GM19324 (cell line): Measurements from ENCODE around the gene MACF1.

ENCODE experiments used
- ATAC-seq: cut with Tn5 transposase; IDR thresholded peaks from one replicate; pipeline ENCODE4 v1.9.1; 2021; ENCODE audit warnings: mild to moderate bottlenecking, moderate library complexity; ENCODE audit not compliant: unreplicated experiment, low FRiP score

Gene MACF1

DNA sequence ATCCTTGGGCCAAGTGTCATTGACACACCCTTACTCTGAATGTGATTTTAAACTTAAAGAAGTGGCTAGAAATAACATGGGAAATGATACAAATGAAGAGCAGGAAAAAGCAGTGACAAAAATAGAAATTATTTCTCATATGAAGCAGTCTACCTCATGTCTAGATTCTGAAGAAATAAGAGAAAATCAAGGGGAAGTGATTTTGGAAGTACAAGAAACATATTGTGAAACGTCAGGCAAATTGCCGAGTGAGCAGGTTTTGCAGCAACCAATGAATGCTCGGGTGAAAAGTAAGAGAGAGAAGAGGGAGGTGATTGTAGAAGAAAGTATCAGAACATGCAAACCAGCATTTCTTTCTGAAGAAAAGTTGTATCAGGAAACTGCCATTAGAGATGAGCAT is 130.7 kb downstream of the MACF1 start:
- ATAC-seq: no peak

DNA sequence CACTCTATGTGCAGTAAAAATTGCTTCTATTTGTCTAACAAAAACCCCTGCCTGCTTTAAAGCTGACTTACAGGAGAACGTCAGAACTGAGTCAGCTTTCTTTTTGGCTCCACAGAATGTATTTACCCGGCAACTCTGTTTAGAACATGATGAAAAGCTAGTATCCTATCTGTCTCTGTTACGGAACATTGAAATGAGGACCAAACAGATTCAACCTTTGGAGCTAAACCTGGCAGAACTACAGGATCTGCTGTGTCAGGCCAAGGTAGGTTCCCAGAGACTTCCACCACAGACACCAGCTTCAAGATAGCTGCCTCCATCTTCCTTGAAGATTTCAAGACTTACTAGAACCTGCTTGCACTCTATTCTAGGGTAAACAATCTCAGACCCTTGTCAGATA is 132.6 kb downstream of the MACF1 start:
- no peak for ATAC-seq

DNA sequence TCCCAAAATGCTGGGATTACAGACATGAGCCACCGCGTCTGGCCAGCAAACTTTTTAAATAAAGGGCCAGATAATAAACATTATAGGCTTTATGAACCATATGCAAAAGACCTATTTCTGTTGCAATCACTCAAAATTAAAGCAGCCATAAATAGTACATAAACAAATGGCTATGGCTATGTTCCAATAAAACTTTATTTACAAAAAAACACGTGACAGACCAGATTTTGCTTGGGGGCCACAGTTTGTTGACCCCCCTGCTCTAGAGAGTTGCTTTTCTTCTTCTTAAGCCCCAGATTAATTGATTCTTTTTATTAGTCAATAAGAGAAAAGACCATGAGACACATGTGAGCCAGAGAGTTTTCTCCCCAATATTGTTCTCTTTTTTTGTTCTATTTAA is 138.3 kb downstream of the MACF1 start:
- no peak for ATAC-seq

DNA sequence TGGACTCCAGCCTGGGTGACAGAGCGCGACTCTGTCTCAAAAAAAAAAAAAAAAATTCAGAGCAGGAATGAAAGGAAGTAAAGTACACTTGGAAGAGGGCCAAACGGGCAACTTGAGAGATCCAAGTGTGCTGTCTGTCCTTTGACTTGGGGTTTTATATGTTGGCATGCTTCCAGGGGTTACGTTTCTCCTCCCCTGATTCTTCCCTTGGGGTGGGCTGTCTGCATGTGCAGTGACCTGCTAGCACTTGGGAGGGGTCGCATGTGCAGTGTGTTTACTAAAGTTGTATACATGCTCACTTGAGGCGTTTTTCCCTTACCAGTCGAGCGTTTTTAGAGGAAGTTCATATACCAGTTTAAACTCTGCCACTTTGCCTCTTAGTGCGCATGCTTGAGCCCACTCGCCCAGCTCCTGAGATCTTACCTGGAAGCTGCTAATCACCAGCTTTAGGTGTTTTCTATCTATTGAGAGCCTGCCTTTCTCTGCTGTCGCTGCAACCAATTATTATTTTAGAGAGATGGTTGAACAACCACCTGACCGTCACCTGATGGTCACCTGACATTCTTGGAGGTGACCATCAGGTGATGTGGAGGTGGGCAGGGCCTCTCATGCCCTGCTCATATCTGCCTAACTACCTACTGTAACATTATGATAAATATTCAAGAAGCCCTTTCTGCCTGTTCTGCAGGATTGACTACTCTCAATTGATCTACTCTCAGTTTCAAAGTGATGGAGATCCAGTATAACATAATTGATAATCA is 140.1 kb downstream of the MACF1 start:
- ATAC-seq: no peak

DNA sequence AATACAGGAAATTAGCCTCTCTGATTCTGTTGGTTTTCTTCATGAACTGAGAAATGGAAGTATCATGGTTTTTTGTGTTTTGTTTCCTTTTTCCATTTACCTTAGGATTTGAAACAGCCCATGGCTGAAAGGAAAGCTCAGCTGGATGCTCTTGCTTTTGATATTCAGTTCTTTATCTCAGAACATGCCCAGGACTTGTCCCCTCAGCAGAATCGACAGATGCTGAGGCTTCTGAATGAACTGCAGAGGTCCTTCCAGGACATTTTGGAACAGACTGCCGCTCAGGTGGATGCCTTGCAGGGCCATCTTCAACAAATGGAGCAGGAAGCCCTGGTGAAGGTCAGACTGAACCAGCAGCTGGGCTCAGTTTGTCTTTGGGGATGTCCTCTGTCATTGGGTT is 142.4 kb downstream of the MACF1 start:
- no peak for ATAC-seq

DNA sequence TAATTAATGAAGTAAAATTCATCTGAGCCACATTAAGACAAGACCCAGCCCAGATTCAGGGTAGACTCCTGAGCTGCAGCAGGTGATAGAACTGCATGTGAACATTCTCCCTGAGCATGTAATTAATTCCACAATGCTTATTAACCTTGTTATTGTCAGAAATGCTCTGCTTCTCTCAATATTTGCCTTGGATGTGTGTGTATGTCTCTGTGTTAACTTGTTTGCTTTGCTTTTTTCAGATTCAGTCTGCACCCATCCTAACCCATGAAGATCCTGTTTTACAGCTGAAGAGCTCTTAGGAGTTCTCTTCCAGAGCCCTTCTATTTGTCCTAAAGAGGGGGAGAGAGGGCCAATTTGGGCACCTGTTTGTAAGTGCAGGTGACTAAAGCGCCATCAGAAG is 143.8 kb downstream of the MACF1 start:
- no peak for ATAC-seq

DNA sequence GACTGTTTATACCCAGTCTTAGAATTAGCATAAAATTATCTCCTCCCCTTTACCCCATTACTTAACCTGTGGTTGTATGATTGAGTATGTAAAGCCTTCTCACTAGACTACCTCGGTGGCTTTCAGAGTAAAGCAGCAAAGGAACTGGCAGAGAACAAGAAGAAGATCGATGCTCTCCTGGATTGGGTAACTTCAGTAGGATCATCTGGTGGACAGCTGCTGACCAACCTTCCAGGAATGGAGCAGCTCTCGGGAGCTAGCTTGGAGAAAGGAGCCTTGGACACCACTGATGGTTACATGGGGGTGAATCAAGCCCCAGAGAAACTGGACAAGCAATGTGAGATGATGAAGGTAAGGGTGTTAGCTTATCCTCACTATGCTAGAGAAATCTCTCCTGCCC is 148.4 kb downstream of the MACF1 start:
- no peak for ATAC-seq

DNA sequence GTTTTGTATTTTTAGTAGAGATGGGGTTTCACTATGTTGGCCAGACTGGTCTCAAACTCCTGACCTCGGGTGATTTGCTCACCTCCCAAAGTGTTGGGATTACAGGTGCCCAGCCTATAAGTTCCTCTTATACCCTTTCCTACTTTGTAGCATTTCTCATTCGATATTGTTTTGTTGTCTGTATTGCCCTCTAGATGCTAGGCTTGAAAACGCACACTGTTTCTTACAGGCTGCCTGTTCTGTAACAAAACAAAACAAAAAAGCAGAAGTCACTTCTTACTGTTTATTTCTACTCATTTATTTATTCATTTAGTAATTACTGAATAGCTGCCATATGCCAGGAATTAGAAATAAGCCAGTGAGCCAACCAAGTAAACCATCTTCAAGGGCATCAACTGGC is 150.1 kb downstream of the MACF1 start:
- ATAC-seq: no peak

DNA sequence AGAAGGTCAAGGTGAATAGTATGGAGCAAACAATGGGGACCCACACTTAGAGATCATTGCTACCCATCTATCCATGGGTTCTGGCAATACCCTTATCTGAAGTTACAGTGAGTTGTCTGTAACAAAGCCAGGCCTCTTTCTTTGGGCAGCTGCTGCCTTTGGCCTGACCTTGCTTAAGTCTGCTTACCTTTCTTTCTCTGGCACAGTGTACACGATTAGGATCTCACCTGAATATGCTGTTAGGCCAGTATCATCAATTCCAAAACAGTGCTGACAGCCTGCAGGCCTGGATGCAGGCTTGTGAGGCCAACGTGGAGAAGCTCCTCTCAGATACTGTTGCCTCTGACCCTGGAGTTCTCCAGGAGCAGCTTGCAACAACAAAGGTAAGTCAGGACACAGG is 154.0 kb downstream of the MACF1 start:
- ATAC-seq: no peak

DNA sequence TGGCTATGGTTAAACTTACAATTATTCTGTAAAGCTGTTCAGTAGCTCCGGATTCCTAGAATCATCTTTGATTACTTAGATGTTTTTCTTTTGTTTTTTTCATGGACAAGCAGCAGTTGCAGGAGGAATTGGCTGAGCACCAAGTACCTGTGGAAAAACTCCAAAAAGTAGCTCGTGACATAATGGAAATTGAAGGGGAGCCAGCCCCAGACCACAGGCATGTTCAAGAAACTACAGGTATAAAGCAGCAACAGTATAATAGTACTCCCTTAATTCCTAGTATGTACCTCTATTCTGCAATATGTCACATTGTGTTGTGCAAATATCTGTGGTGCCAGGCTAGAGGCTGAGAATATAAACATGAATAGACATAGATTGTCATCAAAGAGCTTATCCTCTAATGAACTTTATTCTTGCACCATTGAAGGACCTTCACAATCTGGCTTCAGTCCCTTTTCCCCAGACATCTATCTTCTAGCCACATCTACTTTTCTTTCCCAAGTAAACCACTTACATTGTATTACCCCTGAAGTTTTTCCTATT is 154.6 kb downstream of the MACF1 start:
- no peak for ATAC-seq

DNA sequence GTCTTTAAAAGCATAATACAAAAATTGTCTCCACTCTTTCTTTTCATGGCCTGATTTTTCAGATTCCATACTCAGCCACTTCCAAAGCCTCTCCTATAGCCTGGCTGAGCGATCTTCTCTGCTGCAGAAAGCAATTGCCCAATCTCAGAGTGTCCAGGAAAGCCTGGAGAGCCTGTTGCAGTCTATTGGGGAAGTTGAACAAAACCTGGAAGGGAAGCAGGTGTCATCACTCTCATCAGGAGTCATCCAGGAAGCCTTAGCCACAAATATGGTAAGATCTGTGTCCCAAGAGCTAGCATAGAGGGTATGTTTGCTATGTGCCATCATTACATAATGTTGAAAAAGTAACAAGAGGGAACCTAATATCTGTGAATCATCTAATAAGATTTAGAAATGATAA is 156.2 kb downstream of the MACF1 start:
- ATAC-seq: no peak

DNA sequence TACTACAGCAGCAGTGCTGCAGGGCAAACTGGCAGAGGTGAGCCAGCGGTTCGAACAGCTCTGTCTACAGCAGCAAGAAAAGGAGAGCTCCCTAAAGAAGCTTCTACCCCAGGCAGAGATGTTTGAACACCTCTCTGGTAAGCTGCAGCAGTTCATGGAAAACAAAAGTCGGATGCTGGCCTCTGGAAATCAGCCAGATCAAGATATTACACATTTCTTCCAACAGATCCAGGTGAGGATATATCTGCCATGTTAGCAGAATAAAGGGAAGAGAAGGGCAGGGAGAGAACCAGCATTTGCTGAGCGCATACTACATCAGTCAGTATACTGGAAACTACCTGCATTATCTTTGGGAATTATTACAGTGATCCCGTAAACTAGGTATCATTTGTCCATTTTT is 157.0 kb downstream of the MACF1 start:
- ATAC-seq: no peak

DNA sequence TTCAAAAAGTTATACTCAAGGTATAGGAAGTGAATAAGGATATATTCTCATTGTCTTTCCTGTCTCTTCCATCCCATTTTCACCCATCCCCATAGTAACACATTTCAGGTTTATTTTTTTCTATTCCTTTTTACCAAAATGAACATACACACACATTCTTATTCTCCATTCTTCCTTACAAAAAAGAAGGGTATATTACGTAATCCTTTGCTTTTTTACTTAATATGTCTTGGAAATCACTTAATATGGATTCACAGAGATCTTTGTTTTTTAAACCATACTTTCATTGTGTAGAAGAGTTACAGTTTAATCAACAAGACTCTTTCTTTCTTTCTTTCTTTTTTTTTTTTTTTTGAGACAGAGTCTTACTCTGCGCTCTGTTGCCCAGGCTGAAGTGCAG is 158.8 kb downstream of the MACF1 start:
- ATAC-seq: no peak

DNA sequence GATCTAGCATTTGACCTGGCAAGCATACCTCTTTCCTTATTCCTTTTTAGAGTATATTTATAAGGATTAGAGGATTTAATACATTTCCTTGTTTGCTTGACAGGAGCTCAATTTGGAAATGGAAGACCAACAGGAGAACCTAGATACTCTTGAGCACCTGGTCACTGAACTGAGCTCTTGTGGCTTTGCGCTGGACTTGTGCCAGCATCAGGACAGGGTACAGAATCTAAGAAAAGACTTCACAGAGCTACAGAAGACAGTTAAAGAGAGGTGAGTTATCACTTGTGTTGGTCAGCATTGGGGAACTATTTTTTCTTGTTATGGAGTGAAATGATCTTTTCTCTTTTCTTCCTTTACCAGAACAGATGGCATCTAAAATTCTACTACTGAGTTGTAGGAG is 163.6 kb downstream of the MACF1 start:
- ATAC-seq: no peak

DNA sequence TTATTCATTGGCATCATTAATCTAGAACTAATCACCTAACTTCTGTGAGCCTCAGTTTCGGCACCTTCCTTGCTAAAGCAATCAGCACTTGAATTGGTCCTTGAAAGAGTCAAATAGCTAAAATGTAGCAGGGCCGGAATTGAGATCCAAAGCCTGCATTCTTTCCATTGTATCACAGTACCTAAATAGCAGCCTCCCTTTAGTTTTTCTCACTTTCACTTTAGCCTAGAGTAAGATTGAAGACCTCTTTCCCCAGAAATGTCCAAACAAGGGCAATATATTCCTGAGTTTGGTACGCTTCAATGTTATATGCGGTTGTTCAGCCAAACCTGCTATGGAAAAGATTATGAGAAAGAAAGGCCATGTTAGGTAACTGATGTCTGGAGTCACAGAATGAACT is 165.1 kb downstream of the MACF1 start:
- no peak for ATAC-seq

DNA sequence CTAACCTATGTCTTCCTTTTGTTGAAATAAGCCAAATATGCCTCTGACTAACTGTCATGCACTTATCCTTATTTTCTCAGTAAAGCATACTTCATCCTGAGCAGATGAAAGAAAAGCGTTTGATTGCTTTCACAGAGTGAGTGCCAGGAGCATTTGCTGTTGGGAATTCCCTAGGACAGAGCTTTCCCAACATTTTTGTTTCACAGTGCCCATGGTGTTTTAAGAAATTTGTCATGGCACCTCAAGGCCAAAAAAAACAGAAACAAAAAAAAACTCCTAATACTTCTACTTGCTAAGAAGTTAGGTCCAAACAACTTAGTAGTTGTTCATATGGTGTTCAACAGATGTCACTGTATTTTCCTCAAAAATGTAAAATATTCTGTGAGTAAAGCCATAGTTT is 166.1 kb downstream of the MACF1 start:
- ATAC-seq: no peak

DNA sequence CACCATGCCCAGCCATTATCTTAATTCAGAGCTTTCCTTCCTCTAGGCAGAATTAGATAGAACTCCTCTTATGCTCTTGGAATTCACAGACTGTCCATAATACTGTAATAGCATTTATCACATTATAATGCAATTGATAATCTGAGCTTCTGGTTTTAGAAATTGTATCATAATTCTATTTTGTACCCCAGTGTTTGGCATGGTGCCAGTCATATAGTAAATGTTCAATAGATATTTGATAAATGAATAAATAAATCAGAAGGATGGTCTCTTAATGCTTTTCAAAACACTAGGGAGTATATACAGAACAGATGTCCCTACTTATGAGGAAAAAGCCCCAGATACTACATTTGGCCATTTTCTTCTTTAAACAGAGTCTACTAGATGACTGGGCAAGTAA is 167.6 kb downstream of the MACF1 start:
- ATAC-seq: no peak

DNA sequence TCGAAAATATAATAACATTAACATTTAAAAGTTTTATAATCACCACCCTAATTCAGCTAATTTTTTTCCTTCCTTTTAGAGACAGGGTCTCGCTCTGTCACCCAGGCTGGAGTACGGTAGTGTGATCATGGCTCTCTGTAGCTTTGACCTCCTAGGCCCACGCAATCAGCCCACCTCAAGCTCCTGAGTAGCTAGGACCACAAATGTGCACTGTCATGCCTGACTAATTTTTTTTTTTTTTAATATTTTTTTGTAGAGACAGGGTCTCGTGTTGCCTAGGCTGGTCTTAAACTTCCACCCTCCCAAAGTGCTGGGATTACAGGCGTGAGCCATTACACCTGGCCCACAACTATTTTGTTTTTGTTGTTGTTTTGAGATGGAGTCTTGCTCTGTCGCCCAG is 172.2 kb downstream of the MACF1 start:
- ATAC-seq: no peak

DNA sequence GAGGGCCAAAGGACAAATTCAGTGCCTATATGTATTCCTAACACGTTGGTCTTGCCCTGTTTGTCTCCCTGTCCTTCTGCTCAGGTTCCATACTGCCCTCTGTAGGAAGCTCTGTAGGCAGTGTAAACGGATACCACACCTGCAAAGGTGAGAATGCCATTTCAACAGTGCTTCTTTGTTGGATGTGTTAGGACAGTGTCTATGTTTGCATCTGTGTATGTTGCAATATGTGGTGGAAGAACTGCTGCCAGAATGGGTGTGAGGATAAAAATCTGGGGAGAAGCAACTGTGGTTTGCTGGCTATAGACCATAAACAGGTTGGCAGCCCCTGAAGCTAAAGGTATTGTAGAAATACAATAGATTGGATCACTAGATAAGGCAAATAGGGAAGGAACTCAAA is 173.9 kb downstream of the MACF1 start:
- ATAC-seq: no peak

DNA sequence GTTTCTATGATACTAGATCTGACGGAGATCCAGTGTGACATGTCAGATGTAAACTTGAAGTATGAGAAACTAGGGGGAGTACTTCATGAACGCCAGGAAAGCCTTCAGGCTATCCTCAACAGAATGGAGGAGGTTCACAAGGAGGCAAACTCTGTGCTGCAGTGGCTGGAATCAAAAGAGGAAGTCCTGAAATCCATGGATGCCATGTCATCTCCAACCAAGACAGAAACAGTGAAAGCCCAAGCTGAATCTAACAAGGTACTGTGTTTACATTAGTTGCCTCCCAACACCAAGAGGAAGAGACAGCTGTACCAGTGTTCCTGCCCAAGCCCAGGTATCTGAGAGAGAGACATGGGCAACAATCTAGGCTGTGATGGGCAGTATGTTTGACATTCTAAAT is 174.7 kb downstream of the MACF1 start:
- ATAC-seq: no peak

DNA sequence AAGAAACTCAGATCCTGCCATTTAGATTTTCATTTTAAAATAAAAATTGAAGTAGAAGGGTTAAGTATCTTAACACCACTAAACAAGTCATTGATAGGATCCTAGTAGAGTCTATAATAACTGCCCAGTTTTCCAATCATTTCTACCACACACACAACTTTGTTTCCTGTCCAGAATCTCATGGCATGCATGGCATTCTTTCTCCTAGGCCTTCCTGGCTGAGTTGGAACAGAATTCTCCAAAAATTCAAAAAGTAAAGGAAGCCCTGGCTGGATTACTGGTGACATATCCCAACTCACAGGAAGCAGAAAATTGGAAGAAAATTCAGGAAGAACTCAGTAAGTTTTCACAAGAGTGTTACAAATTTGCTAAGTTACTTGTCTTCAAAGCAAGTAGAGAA is 175.5 kb downstream of the MACF1 start:
- ATAC-seq: no peak

DNA sequence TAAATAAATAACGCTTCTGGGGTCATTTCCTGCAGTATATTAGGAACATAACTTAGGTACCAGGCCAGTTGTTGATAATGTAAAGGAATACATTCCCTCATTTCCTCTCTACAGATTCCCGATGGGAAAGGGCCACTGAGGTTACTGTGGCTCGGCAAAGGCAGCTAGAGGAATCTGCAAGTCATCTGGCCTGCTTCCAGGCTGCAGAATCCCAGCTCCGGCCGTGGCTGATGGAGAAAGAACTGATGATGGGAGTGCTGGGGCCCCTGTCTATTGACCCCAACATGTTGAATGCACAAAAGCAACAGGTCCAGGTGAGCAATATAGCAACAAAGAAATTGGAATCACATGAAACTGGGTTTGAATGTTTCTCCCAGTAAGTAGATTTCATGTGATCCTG is 177.3 kb downstream of the MACF1 start:
- no peak for ATAC-seq

DNA sequence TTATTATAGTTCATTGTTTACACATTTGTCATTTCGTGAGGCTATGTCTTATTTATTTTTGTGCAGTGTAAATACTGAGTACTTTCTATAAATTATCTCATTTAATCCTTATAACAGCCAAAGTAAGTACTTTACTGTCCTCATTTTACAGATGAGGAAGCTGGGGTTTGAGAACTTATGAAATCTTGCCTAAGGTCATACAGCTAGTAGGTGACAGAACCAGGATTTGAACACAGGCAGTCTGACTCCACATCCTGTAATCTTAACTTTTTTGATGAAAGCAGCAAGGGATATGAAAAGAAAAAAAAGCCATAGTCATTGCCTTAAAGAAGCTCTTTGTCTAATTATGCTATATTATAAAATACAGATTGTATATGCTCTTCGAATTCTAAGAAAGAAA is 179.8 kb downstream of the MACF1 start:
- ATAC-seq: no peak
